GM12875 (cell line): ENCODE data around the gene ZNF91.

Source experiments
- H3K4me3 ChIP-seq: one replicate; pipeline ENCODE4 v1.5.1; 2011; ENCODE audit warnings: low read depth, low read length, control low read depth
- TF ChIP-seq, protein P1 (sequence below): IDR thresholded peaks from 2 replicates; pipeline ENCODE4 v1.5.1; 2011; ENCODE audit warnings: low read depth, mild to moderate bottlenecking, control low read depth, inconsistent platforms, low read length, moderate library complexity, borderline replicate concordance; ENCODE audit not compliant: insufficient read depth

The ZNF91 gene

DNA sequence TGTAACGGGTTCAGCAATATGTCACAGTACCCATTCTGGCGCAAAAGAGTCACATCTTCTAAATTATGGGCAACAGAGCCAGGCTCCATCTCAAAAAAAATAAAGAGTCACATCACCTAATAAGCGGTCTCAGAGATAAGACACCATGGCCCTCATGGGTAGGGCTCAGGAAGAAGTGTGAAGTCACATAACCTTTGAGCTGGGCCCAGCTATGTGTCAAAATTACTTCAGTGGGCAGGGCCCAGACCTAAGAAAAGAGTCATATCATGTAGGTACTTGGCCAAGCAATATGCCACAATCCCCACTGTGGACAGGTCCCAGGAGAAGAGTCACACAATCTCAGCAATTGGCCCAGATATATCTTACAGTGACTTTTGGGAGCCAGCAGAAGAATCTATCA, 11.4 kb upstream of the ZNF91 start:
- H3K4me3 ChIP-seq, result no peak overlapping the region
- TF ChIP-seq, protein P1, sequence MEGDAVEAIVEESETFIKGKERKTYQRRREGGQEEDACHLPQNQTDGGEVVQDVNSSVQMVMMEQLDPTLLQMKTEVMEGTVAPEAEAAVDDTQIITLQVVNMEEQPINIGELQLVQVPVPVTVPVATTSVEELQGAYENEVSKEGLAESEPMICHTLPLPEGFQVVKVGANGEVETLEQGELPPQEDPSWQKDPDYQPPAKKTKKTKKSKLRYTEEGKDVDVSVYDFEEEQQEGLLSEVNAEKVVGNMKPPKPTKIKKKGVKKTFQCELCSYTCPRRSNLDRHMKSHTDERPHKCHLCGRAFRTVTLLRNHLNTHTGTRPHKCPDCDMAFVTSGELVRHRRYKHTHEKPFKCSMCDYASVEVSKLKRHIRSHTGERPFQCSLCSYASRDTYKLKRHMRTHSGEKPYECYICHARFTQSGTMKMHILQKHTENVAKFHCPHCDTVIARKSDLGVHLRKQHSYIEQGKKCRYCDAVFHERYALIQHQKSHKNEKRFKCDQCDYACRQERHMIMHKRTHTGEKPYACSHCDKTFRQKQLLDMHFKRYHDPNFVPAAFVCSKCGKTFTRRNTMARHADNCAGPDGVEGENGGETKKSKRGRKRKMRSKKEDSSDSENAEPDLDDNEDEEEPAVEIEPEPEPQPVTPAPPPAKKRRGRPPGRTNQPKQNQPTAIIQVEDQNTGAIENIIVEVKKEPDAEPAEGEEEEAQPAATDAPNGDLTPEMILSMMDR, result no peak

DNA sequence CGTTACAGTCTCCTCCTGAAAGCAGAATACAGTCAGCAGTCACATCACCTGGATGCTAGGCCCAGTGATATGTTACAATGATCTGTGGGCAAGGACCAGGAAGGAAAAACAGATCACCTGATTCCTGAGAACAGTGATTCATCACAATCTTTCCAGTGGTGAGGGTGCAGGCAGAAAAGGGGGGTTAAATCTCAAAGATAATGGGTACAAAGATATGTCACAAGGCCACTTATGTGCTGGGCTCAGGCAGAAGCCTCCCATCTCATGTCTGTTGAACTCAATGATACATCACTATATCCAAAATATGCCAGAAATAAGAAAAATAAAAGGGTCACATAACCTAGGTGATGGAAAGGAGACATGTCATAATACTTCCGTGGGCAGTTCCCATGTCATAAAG, 10.8 kb upstream of the ZNF91 start:
- H3K4me3 ChIP-seq, result no peak overlapping the region
- TF ChIP-seq, protein P1, result no peak

DNA sequence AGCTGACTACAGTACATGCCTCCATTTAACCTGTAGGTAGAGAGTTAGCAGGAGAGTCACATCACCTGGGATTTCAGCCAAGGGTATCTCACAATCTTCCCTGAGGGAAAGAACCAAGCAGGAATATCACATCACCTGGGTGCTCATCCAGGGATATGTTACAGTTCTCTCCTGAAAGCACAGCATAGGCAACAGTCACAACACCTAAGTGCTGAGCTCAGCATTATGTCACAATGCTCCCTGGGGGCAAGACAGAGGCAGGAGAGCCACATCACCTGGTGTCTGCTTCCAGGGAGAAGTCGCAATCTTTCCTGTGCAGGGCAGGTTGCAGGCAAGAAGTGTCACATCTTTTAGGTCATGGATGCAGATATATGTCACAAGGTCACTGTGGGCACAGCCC, 9.4 kb upstream of the ZNF91 start:
- TF ChIP-seq, protein P1, result no peak
- H3K4me3 ChIP-seq, result no peak overlapping the region

DNA sequence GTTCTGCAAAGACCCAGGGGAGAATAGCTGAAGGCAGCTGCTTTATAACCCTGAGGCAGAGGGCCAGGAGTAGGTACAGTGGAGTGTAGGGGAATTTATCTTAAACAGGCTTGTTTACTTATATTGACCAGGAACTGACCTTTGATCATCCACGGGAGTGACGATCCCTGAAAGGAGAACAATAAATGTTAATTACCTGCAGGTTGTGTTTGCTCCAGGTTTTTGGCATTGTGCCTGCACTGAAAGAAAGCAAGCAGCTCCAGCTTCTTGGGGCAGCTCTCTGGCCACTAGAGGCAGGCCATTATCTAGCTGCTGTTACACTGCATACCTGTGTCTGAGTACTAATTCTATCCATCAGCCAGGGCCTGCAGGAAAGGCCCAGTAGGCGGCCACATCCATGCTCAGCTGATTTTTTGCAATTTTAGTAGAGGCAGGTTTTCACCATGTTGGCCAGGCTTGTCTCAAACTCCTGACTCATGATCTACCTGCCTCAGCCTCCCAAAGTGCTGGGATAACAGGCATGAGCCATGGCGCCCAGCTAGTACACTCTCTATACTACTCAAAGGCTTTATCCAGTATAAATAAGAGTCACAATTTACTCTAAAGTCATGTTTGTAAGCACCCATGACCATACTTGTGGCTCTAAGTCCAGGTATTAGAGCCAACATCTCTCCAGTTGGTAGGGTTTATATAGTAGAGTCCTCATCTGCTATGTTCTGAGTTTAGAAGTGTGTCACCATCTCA, 8.5 kb upstream of the ZNF91 start:
- TF ChIP-seq, protein P1, result no peak
- no peak overlapping the region for H3K4me3 ChIP-seq

DNA sequence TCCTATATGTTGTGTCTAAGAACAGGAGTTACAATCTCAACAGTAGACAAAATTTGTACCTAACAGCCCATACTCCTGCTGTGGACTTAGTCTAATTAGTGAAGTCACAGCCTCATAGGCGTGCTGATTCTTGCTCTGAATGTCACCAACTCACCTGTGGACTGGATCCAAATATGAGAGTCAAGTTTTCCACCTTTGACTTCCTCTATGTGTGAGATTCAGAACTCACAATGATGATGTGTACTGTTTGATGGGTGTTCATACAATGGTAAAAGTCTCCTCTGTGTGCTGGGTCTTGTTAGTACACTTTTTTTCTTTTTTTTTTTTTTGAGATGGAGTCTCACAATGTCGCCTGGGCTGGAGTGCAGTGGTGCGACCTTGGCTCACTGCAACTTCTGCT, 7.8 kb upstream of the ZNF91 start:
- H3K4me3 ChIP-seq, result no peak overlapping the region
- TF ChIP-seq, protein P1, result no peak

DNA sequence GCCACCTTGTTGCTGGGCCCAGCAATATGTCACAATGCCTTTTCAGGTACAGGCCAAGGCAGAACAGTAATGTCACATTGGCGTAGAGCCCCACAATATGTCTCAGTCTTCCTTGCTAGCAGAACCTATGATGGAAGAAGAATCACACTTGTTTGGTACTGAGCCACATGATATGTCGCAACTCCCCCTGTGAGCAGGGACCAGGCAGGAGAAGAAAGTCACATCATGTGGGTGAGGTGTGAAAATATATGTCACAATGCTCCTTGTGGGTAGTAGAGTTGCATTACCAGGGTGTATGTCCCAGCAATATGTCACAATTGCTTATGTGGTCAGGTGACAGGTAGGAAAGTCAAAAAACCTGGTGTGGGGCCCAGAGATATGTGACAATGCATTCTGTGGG, 7.1 kb upstream of the ZNF91 start:
- TF ChIP-seq, protein P1, result no peak
- no peak overlapping the region for H3K4me3 ChIP-seq

DNA sequence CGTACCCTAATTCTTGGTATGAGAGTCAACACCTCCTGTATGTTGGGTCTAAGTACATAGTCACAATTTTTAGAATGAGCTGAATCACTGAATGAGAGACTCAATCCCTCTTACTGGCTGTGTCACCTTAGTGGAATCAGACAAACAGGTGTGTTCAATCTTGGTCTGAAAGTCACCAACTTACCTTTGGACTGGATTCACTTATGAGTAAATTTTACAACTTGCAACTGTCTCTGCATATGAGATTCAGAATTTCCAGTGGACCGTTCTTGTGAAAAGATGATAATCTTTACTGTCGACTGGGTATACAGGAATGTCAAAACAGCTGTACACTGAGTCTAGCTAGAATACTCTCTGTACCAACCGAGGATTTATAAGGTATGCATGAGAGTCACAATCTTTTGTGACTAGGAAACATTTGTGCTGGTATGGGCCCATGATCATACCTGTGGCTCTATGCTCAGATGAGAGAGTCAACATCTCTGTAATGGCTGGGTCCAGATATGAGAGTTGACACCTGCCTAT, 5.9 kb upstream of the ZNF91 start:
- TF ChIP-seq, protein P1, result no peak
- no peak overlapping the region for H3K4me3 ChIP-seq
